ENCODE measurements around the gene ELAVL2. TPM values are rescaled to one million over a fixed set of nuclear protein-coding genes. Genes with fewer than 3 reads are reported as not detected.

ELAVL2 gene
- total RNA-seq, 1 experiment from 2014 or later, result 35.9 TPM

DNA sequence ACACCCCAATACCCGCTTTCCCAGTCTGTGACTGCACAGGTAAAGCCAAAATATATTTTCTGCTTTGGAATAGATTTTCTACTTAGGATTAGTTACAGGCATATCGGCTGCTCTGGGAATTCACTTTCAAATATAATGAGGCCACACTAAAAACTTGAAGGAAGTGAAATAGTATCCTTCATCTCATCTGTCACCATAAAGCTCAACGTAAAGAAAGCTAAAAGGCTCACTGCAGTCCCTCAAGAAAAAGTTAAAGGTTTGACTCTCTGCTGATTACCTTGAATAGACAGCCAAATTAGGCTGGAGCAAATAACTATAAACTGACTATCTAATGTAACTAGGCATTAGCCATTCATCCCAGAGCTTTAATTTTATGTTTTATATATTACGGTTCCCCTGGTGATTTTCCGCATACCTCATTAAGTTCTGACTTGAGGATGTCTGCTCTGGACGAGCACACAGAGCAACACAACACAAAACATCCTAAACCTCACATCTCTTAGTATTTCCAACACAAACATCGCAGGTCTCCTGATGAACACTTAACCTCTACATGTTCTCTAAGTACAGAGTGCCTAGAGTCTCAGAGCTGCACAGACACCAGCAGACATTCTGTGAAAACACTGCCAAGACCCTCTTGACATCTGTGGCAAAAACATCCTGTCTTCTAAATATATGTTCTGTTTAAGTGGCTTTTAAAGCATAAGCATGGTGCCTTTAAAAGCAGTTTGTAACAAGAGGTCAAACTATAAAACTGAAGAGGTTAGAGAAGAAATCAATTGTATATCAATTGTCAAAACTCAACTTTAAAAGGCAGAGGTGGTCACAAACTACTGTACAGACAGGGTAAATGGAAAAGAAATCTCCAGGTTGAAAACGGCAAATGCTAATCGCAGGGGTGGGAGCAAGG is 35.4 kb downstream of the ELAVL2 start:
- TF ChIP-seq ZNF121 (CRISPR knock-in tag; IDR thresholded peaks at IDR 0.05), result no peak
- TF ChIP-seq, protein P1, sequence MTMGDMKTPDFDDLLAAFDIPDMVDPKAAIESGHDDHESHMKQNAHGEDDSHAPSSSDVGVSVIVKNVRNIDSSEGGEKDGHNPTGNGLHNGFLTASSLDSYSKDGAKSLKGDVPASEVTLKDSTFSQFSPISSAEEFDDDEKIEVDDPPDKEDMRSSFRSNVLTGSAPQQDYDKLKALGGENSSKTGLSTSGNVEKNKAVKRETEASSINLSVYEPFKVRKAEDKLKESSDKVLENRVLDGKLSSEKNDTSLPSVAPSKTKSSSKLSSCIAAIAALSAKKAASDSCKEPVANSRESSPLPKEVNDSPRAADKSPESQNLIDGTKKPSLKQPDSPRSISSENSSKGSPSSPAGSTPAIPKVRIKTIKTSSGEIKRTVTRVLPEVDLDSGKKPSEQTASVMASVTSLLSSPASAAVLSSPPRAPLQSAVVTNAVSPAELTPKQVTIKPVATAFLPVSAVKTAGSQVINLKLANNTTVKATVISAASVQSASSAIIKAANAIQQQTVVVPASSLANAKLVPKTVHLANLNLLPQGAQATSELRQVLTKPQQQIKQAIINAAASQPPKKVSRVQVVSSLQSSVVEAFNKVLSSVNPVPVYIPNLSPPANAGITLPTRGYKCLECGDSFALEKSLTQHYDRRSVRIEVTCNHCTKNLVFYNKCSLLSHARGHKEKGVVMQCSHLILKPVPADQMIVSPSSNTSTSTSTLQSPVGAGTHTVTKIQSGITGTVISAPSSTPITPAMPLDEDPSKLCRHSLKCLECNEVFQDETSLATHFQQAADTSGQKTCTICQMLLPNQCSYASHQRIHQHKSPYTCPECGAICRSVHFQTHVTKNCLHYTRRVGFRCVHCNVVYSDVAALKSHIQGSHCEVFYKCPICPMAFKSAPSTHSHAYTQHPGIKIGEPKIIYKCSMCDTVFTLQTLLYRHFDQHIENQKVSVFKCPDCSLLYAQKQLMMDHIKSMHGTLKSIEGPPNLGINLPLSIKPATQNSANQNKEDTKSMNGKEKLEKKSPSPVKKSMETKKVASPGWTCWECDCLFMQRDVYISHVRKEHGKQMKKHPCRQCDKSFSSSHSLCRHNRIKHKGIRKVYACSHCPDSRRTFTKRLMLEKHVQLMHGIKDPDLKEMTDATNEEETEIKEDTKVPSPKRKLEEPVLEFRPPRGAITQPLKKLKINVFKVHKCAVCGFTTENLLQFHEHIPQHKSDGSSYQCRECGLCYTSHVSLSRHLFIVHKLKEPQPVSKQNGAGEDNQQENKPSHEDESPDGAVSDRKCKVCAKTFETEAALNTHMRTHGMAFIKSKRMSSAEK (CRISPR knock-in tag; IDR thresholded peaks at IDR 0.05; ENCODE audit: borderline replicate concordance), result no peak
- TF ChIP-seq KAT7 (CRISPR knock-in tag; IDR thresholded peaks at IDR 0.05; ENCODE audit: borderline replicate concordance), result no peak
- no peak for TF ChIP-seq HMGA2 (CRISPR knock-in tag; IDR thresholded peaks at IDR 0.05)
- TF ChIP-seq NR2C2 (CRISPR knock-in tag; IDR thresholded peaks at IDR 0.05), result no peak
- TF ChIP-seq ZNF396 (CRISPR knock-in tag; IDR thresholded peaks at IDR 0.05; ENCODE audit: borderline replicate concordance), result no peak
- TF ChIP-seq, protein P2, sequence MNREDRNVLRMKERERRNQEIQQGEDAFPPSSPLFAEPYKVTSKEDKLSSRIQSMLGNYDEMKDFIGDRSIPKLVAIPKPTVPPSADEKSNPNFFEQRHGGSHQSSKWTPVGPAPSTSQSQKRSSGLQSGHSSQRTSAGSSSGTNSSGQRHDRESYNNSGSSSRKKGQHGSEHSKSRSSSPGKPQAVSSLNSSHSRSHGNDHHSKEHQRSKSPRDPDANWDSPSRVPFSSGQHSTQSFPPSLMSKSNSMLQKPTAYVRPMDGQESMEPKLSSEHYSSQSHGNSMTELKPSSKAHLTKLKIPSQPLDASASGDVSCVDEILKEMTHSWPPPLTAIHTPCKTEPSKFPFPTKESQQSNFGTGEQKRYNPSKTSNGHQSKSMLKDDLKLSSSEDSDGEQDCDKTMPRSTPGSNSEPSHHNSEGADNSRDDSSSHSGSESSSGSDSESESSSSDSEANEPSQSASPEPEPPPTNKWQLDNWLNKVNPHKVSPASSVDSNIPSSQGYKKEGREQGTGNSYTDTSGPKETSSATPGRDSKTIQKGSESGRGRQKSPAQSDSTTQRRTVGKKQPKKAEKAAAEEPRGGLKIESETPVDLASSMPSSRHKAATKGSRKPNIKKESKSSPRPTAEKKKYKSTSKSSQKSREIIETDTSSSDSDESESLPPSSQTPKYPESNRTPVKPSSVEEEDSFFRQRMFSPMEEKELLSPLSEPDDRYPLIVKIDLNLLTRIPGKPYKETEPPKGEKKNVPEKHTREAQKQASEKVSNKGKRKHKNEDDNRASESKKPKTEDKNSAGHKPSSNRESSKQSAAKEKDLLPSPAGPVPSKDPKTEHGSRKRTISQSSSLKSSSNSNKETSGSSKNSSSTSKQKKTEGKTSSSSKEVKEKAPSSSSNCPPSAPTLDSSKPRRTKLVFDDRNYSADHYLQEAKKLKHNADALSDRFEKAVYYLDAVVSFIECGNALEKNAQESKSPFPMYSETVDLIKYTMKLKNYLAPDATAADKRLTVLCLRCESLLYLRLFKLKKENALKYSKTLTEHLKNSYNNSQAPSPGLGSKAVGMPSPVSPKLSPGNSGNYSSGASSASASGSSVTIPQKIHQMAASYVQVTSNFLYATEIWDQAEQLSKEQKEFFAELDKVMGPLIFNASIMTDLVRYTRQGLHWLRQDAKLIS (CRISPR knock-in tag; IDR thresholded peaks at IDR 0.05; ENCODE audit: borderline replicate concordance), result no peak
- TF ChIP-seq E2F1 (CRISPR knock-in tag; IDR thresholded peaks at IDR 0.05), result no peak
- TF ChIP-seq ZNF671 (CRISPR knock-in tag; IDR thresholded peaks at IDR 0.05), result no peak
- TF ChIP-seq, protein P3, sequence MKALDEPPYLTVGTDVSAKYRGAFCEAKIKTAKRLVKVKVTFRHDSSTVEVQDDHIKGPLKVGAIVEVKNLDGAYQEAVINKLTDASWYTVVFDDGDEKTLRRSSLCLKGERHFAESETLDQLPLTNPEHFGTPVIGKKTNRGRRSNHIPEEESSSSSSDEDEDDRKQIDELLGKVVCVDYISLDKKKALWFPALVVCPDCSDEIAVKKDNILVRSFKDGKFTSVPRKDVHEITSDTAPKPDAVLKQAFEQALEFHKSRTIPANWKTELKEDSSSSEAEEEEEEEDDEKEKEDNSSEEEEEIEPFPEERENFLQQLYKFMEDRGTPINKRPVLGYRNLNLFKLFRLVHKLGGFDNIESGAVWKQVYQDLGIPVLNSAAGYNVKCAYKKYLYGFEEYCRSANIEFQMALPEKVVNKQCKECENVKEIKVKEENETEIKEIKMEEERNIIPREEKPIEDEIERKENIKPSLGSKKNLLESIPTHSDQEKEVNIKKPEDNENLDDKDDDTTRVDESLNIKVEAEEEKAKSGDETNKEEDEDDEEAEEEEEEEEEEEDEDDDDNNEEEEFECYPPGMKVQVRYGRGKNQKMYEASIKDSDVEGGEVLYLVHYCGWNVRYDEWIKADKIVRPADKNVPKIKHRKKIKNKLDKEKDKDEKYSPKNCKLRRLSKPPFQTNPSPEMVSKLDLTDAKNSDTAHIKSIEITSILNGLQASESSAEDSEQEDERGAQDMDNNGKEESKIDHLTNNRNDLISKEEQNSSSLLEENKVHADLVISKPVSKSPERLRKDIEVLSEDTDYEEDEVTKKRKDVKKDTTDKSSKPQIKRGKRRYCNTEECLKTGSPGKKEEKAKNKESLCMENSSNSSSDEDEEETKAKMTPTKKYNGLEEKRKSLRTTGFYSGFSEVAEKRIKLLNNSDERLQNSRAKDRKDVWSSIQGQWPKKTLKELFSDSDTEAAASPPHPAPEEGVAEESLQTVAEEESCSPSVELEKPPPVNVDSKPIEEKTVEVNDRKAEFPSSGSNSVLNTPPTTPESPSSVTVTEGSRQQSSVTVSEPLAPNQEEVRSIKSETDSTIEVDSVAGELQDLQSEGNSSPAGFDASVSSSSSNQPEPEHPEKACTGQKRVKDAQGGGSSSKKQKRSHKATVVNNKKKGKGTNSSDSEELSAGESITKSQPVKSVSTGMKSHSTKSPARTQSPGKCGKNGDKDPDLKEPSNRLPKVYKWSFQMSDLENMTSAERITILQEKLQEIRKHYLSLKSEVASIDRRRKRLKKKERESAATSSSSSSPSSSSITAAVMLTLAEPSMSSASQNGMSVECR (CRISPR knock-in tag; IDR thresholded peaks at IDR 0.05; ENCODE audit: borderline replicate concordance), result no peak
- no peak for TF ChIP-seq FOXJ3 (CRISPR knock-in tag; IDR thresholded peaks at IDR 0.05; ENCODE audit: borderline replicate concordance)
- no peak for TF ChIP-seq NR1H2 (CRISPR knock-in tag; IDR thresholded peaks at IDR 0.05)
- no peak for TF ChIP-seq ATF3 (CRISPR knock-in tag; conservative IDR thresholded peaks at IDR 0.05)
- no peak for TF ChIP-seq JAZF1 (CRISPR knock-in tag; IDR thresholded peaks at IDR 0.05)
- POLR2A ChIA-PET, result no interaction called here
- Mint-ChIP-seq H3K27me3 (ENCODE audit: low read depth) (no peaks in the 10 kb centered on the region), H3K9me3 (no peaks in the 10 kb centered on the region), H3K27ac (peak overlapping the region; percentile 12), H3K4me3 (no peak overlapping the region), H3K4me1 (peaks cover 34% of the 10 kb centered on the region), H3K36me3 (no peaks in the 10 kb centered on the region)
- ATAC-seq, result no peak
- no peak for DNase-seq (ENCODE audit: low spot score)
- CTCF ChIA-PET, result no interaction called here
